Measurements from ENCODE around the gene EIPR1.

GRCh38 chr2:3282056-3282998 lies 95.3 kb downstream of the EIPR1 start:
- TF ChIP-seq CTCF (IDR thresholded peaks at IDR 0.05; ENCODE audit: insufficient read depth, low read depth, low read length) (no peak), EZH2 (IDR thresholded peaks at IDR 0.05; ENCODE audit: insufficient read depth, low read length) (no peak)
